GM18511 (cell line): ENCODE measurements around the gene PCDHGA10.
"Not testable (repeated sequence)": the region's sequence is repeated elsewhere in the genome, so short reads cannot be mapped to it uniquely, and the experiment has no call there.

Experiments used
- ATAC-seq: cut with Tn5 transposase; IDR thresholded peaks from one replicate; pipeline ENCODE4 v1.9.1; 2021; ENCODE audit warnings: mild to moderate bottlenecking, moderate library complexity; ENCODE audit not compliant: unreplicated experiment

PCDHGA10 gene

GRCh38 chr5:141420855-141421488 lies 8.2 kb downstream of the PCDHGA10 start, which contains the start of gene PCDHGA11:
TSS of gene PCDHGA11 (plus strand) at chr5:141421051. CDS start at chr5:141421228, 177 bp downstream.
- peak; percentile 60 for ATAC-seq

- no peak for ATAC-seq
Observed at GRCh38 chr5:141421489-141421855, 8.7 kb downstream of the PCDHGA10 start.

- no peak for ATAC-seq
Observed at GRCh38 chr5:141422742-141423291, 10.0 kb downstream of the PCDHGA10 start.

GRCh38 chr5:141427783-141428426 lies 15.1 kb downstream of the PCDHGA10 start:
- ATAC-seq = no peak

- peak; percentile 96 for ATAC-seq
Observed at GRCh38 chr5:141430332-141431113, 17.7 kb downstream of the PCDHGA10 start, which contains the start of gene PCDHGA12. TSS of gene PCDHGA12 (plus strand) at chr5:141430507. CDS start at chr5:141430760, 253 bp downstream.

GRCh38 chr5:141431286-141431685 lies 18.5 kb downstream of the PCDHGA10 start:
- no peak for ATAC-seq

- not testable (repeated sequence) for ATAC-seq
Observed at GRCh38 chr5:141432308-141432707, 19.5 kb downstream of the PCDHGA10 start.

- ATAC-seq = not testable (repeated sequence)
Observed at GRCh38 chr5:141432726-141433125, 19.9 kb downstream of the PCDHGA10 start.

GRCh38 chr5:141434006-141434405 lies 21.2 kb downstream of the PCDHGA10 start:
- ATAC-seq = no peak

GRCh38 chr5:141437221-141437620 lies 24.4 kb downstream of the PCDHGA10 start:
- ATAC-seq = no peak

GRCh38 chr5:141439411-141440141 lies 26.8 kb downstream of the PCDHGA10 start:
- no peak for ATAC-seq

GRCh38 chr5:141440341-141440740 lies 27.6 kb downstream of the PCDHGA10 start:
- ATAC-seq = no peak

GRCh38 chr5:141441571-141442170 lies 28.9 kb downstream of the PCDHGA10 start:
- ATAC-seq = no peak

GRCh38 chr5:141465351-141465750 lies 52.6 kb downstream of the PCDHGA10 start:
- no peak for ATAC-seq
